Measurements from ENCODE around the gene RASD2.

DNA sequence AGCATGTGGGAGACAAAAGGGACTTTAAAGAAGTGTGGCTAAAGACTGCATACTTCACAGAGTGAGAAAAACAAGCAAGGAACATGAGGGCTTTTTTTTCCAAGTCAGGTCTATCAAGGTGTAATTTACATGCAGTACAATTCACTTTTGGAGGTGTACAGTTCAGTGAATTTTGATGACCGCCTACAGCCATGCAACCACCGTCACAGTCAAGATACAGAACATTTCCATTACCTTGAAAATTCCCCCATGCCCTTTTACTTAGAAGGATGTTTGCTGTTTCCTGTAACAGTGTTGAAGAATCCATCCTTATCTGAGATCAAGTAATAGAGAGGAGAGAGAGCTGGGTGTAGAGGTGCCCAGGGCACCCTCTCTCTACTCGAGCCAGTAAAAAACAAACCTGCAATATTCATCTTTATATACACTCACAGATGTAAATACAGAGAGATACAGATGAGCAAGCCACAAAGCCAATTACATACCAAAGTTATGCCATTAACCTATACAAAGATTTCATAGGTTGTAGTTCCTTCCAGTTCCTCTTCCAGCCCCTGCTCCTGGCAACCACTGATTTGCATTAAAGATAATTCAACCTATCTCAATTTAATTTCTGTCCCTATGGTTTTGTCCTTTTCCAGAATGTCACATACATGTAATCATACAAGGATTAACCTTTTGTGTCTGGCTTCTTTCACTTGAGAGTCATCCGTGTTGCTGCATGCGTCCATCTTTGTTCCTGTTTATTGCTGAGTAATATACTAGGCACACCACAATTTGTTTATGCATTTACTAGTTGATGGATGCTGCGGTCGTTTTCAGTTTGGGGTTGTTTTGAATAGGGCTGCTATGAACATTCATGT, 35.0 kb upstream of the RASD2 start:
- TF ChIP-seq, protein P1, sequence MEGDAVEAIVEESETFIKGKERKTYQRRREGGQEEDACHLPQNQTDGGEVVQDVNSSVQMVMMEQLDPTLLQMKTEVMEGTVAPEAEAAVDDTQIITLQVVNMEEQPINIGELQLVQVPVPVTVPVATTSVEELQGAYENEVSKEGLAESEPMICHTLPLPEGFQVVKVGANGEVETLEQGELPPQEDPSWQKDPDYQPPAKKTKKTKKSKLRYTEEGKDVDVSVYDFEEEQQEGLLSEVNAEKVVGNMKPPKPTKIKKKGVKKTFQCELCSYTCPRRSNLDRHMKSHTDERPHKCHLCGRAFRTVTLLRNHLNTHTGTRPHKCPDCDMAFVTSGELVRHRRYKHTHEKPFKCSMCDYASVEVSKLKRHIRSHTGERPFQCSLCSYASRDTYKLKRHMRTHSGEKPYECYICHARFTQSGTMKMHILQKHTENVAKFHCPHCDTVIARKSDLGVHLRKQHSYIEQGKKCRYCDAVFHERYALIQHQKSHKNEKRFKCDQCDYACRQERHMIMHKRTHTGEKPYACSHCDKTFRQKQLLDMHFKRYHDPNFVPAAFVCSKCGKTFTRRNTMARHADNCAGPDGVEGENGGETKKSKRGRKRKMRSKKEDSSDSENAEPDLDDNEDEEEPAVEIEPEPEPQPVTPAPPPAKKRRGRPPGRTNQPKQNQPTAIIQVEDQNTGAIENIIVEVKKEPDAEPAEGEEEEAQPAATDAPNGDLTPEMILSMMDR (conservative IDR thresholded peaks at IDR 0.05; ENCODE audit: low read length) = no peak
- TF ChIP-seq EZH2phosphoT487 (IDR thresholded peaks at IDR 0.05; ENCODE audit: borderline replicate concordance) = no peak

Measured in Loucy (cell line).